RWPE2 (cell line): ENCODE measurements around the gene LONP2.
"Not testable (repeated sequence)": the region's sequence is repeated elsewhere in the genome, so short reads cannot be mapped to it uniquely, and the experiment has no call there.

Source experiments
- ATAC-seq: fragments of 200-7000 bp; cut with Tn5 transposase; 3 replicates; pipeline ENCODE4 v1.9.1; 2021; ENCODE audit warnings: low read depth
- DNase-seq: peaks from one replicate; pipeline ENCODE4 v3.0.0-alpha.2; 2020; ENCODE audit warnings: low spot score
- H3K27ac ChIP-seq: fragments of 450-650 bp; 2 replicates; pipeline ENCODE4 v1.5.1; 2017; ENCODE audit warnings: mild to moderate bottlenecking; ENCODE audit not compliant: poor library complexity, severe bottlenecking
- H3K27me3 ChIP-seq: fragments of 250-450 bp; sonication (Bioruptor Pico); 2 replicates; pipeline ENCODE4 v1.5.1; 2021; ENCODE audit warnings: mild to moderate bottlenecking, moderate library complexity; ENCODE audit not compliant: insufficient read depth, poor library complexity, severe bottlenecking
- H3K36me3 ChIP-seq: fragments of 250-450 bp; sonication (Bioruptor Pico); 2 replicates; pipeline ENCODE4 v1.5.1; 2020; ENCODE audit warnings: low read depth, mild to moderate bottlenecking, moderate library complexity
- H3K4me1 ChIP-seq: fragments of 250-450 bp; sonication (Bioruptor Pico); 2 replicates; pipeline ENCODE4 v1.5.1; 2021; ENCODE audit warnings: mild to moderate bottlenecking, moderate library complexity; ENCODE audit not compliant: insufficient read depth, poor library complexity, severe bottlenecking
- H3K4me3 ChIP-seq: fragments of 250-450 bp; sonication (Bioruptor Pico); 2 replicates; pipeline ENCODE4 v1.5.1; 2021; ENCODE audit warnings: mild to moderate bottlenecking, moderate library complexity; ENCODE audit not compliant: severe bottlenecking
- H3K9me3 ChIP-seq: fragments of 250-450 bp; sonication (Bioruptor Pico); 2 replicates; pipeline ENCODE4 v1.5.1; 2021; ENCODE audit warnings: mild to moderate bottlenecking, moderate library complexity; ENCODE audit not compliant: severe bottlenecking
- CTCF ChIP-seq: fragments of 450-650 bp; IDR thresholded peaks from one replicate; pipeline ENCODE4 v1.5.1; 2017; ENCODE audit warnings: mild to moderate bottlenecking, moderate library complexity; ENCODE audit not compliant: poor library complexity, severe bottlenecking

Gene LONP2

GRCh38 chr16:48393485-48394354 is 149.6 kb downstream of the LONP2 start:
- no peak for DNase-seq
- H3K4me3 ChIP-seq: no peak overlapping the region
- no peak for TF ChIP-seq CTCF
- H3K27me3 ChIP-seq: no peaks in the 10 kb centered on the region
- no peaks in the 10 kb centered on the region for H3K36me3 ChIP-seq
- no peak; the same call in 2 of the 3 replicates for ATAC-seq
- no peak overlapping the region for H3K27ac ChIP-seq
- H3K9me3 ChIP-seq: no peaks in the 10 kb centered on the region
- no peaks in the 10 kb centered on the region for H3K4me1 ChIP-seq

GRCh38 chr16:48394355-48394703 is 150.2 kb downstream of the LONP2 start:
- H3K9me3 ChIP-seq: no peaks in the 10 kb centered on the region
- DNase-seq: no peak
- H3K4me1 ChIP-seq: no peaks in the 10 kb centered on the region
- no peak overlapping the region for H3K27ac ChIP-seq
- ATAC-seq: no peak
- no peaks in the 10 kb centered on the region for H3K36me3 ChIP-seq
- no peak for TF ChIP-seq CTCF
- no peak overlapping the region for H3K4me3 ChIP-seq
- no peaks in the 10 kb centered on the region for H3K27me3 ChIP-seq

- no peak for ATAC-seq
- H3K27me3 ChIP-seq: no peaks in the 10 kb centered on the region
- TF ChIP-seq CTCF: no peak
These were observed 151.3 kb downstream of the LONP2 start for GRCh38 chr16:48395375-48395774.

GRCh38 chr16:48402547-48402946 is 158.4 kb downstream of the LONP2 start:
- not testable (repeated sequence) for H3K36me3 ChIP-seq, H3K27ac ChIP-seq, ATAC-seq, H3K9me3 ChIP-seq, DNase-seq, H3K27me3 ChIP-seq, H3K4me1 ChIP-seq, H3K4me3 ChIP-seq

More at GRCh38 chr16:48395375-48395774, 151.3 kb downstream of the LONP2 start:
- no peak overlapping the region for H3K4me3 ChIP-seq
- H3K36me3 ChIP-seq: no peaks in the 10 kb centered on the region
- H3K4me1 ChIP-seq: no peaks in the 10 kb centered on the region
- no peak overlapping the region for H3K27ac ChIP-seq
- no peak for DNase-seq
- no peaks in the 10 kb centered on the region for H3K9me3 ChIP-seq

GRCh38 chr16:48405153-48405552 is 161.1 kb downstream of the LONP2 start:
- H3K4me3 ChIP-seq: no peak overlapping the region
- no peak overlapping the region for H3K27ac ChIP-seq
- H3K9me3 ChIP-seq: no peaks in the 10 kb centered on the region
- DNase-seq (no peak), ATAC-seq (no peak)
- H3K4me1 ChIP-seq: peaks cover 1% of the 10 kb centered on the region
- no peaks in the 10 kb centered on the region for H3K27me3 ChIP-seq
- TF ChIP-seq CTCF: no peak
- no peaks in the 10 kb centered on the region for H3K36me3 ChIP-seq
